Measurements from ENCODE around the gene CEP350. TPM values are rescaled to one million over a fixed set of nuclear protein-coding genes. Genes with fewer than 3 reads are reported as not detected.

CEP350 gene
- total RNA-seq, 1 donor from 2014 or later: 31.1 TPM

DNA sequence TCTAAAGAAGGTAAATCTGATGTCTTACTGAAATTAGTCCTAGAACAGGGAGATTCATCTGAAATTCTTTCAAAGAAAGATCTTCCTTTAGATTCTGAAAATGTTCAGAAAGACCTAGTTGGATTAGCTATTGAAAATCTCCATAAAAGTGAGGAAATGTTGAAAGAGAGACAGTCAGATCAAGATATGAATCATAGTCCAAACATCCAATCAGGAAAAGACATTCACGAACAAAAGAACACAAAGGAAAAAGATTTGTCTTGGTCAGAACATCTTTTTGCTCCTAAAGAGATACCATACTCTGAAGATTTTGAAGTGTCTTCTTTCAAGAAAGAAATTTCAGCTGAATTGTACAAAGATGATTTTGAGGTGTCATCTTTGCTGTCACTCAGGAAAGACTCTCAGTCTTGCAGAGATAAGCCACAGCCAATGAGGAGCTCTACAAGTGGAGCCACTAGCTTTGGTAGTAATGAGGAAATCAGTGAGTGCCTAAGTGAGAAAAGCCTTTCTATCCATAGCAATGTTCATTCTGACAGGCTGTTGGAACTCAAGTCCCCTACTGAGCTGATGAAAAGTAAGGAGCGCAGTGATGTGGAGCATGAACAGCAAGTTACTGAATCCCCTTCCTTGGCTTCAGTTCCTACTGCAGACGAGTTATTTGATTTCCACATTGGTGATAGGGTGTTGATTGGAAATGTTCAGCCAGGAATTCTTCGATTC lies 138.5 kb downstream of the CEP350 start:
- FAIRE-seq: peak; percentile 43
- Histone ChIP-seq H3K36me3 (ENCODE audit: control insufficient read depth, insufficient read depth, low read length) (peaks cover 8% of the 10 kb centered on the region), H3K27me3 (ENCODE audit: control insufficient read depth, insufficient read depth, low read length) (no peaks in the 10 kb centered on the region), H3K4me3 (ENCODE audit: low read depth, low read length) (no peak overlapping the region)
- no peak for TF ChIP-seq CTCF (IDR thresholded peaks at IDR 0.05; ENCODE audit: insufficient read depth, low read length, severe bottlenecking)
- peak; percentile 34 for DNase-seq (ENCODE audit: low read depth)

DNA sequence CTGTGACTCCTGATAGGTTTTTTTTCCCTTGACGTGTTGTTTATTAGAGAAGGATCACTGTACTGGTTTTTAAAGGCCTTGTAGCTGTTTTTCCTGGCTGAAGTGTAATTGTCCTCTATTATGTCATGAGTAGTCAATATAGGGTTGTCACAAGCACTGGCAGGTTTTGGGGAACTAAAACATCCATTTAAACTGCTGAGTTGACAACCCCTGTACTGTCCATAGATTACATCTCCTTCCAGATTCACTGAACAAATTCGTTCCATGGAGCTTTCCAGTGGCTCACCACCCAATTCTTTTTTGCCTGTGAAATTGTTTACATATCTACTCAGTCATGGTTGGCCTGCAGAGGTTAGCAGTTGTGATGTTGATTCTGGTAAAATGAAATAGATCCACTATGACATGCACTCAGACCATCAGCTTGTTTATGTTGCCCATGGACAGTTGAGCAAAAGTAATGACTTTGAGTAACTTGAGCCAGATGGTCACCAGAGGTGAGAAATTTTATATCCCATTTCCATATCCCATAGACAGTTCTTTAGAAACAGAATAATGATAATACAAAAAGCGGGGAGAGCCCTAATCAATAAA lies 140.2 kb downstream of the CEP350 start:
- FAIRE-seq: no peak

GRCh38 chr1:180096584-180097325 lies 142.1 kb downstream of the CEP350 start:
- DNase-seq (ENCODE audit: low read depth): no peak
- Histone ChIP-seq H3K27me3 (ENCODE audit: control insufficient read depth, insufficient read depth, low read length) (no peaks in the 10 kb centered on the region), H3K4me3 (ENCODE audit: low read depth, low read length) (no peak overlapping the region), H3K36me3 (ENCODE audit: control insufficient read depth, insufficient read depth, low read length) (peaks cover 8% of the 10 kb centered on the region)
- FAIRE-seq: no peak
- no peak for TF ChIP-seq CTCF (IDR thresholded peaks at IDR 0.05; ENCODE audit: insufficient read depth, low read length, severe bottlenecking)

More for the DNA sequence above, 140.2 kb downstream of the CEP350 start:
- Histone ChIP-seq H3K27me3 (ENCODE audit: control insufficient read depth, insufficient read depth, low read length) (no peaks in the 10 kb centered on the region), H3K36me3 (ENCODE audit: control insufficient read depth, insufficient read depth, low read length) (peaks cover 8% of the 10 kb centered on the region), H3K4me3 (ENCODE audit: low read depth, low read length) (no peak overlapping the region)
- TF ChIP-seq CTCF (IDR thresholded peaks at IDR 0.05; ENCODE audit: insufficient read depth, low read length, severe bottlenecking): no peak
- DNase-seq (ENCODE audit: low read depth): no peak

DNA sequence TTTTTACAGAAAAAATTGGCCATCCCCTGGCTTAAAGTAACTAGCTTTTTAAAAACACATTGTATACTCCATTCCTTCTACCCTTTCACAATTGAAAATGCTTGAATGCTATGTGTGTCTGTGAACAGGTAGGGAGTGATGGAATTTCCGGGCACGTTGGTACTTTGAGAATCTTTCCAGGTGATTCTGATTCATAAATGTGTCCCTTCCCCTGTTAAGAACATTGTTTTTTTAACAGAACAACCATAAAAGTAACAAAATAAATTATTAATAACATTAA lies 142.7 kb downstream of the CEP350 start:
- peaks cover 7% of the 10 kb centered on the region for H3K36me3 ChIP-seq (ENCODE audit: control insufficient read depth, insufficient read depth, low read length)
- FAIRE-seq (no peak), DNase-seq (ENCODE audit: low read depth) (no peak)
- no peak overlapping the region for H3K4me3 ChIP-seq (ENCODE audit: low read depth, low read length)
- no peaks in the 10 kb centered on the region for H3K27me3 ChIP-seq (ENCODE audit: control insufficient read depth, insufficient read depth, low read length)
- no peak for TF ChIP-seq CTCF (IDR thresholded peaks at IDR 0.05; ENCODE audit: insufficient read depth, low read length, severe bottlenecking)

- FAIRE-seq: no peak
- peaks cover 7% of the 10 kb centered on the region for H3K36me3 ChIP-seq (ENCODE audit: control insufficient read depth, insufficient read depth, low read length)
Measured at GRCh38 chr1:180101411-180101810, 146.8 kb downstream of the CEP350 start.

More at GRCh38 chr1:180101411-180101810, 146.8 kb downstream of the CEP350 start:
- DNase-seq (ENCODE audit: low read depth): no peak
- no peak for TF ChIP-seq CTCF (IDR thresholded peaks at IDR 0.05; ENCODE audit: insufficient read depth, low read length, severe bottlenecking)
- no peak overlapping the region for H3K4me3 ChIP-seq (ENCODE audit: low read depth, low read length)
- no peaks in the 10 kb centered on the region for H3K27me3 ChIP-seq (ENCODE audit: control insufficient read depth, insufficient read depth, low read length)
